H9 (cell line): Measurements from ENCODE around the gene MAD2L1. TPM values are rescaled to one million over a fixed set of nuclear protein-coding genes. Genes with fewer than 3 reads are reported as not detected.

Source experiments
- DNase-seq: peaks from one replicate; pipeline ENCODE4 v3.0.0-alpha.2; 2017
- H2AFZ ChIP-seq: one replicate; pipeline ENCODE4 v1.6.1; 2013; ENCODE audit warnings: mild to moderate bottlenecking, low read length, control low read depth, moderate library complexity
- H2AK5ac ChIP-seq: 2 replicates; pipeline ENCODE4 v1.6.1; 2013; ENCODE audit warnings: low read length, control low read depth, mixed read lengths; ENCODE audit not compliant: insufficient read length
- H2BK120ac ChIP-seq: one replicate; pipeline ENCODE4 v1.6.1; 2013; ENCODE audit warnings: low read depth, mild to moderate bottlenecking, low read length, control low read depth, inconsistent platforms; ENCODE audit not compliant: poor library complexity, severe bottlenecking
- H2BK12ac ChIP-seq: 2 replicates; pipeline ENCODE4 v1.6.1; 2013; ENCODE audit warnings: low read length, control low read depth, mixed read lengths, low read depth; ENCODE audit not compliant: insufficient read length
- H2BK15ac ChIP-seq: 2 replicates; pipeline ENCODE4 v1.6.1; 2013; ENCODE audit warnings: low read depth, low read length, control low read depth
- H2BK20ac ChIP-seq: one replicate; pipeline ENCODE4 v1.6.1; 2013; ENCODE audit warnings: low read depth, mild to moderate bottlenecking, low read length, control low read depth, inconsistent platforms; ENCODE audit not compliant: poor library complexity, severe bottlenecking
- H2BK5ac ChIP-seq: 2 replicates; pipeline ENCODE4 v1.6.1; 2013; ENCODE audit warnings: low read length, control low read depth, mixed read lengths; ENCODE audit not compliant: insufficient read length
- H3K14ac ChIP-seq: 2 replicates; pipeline ENCODE4 v1.6.1; 2013; ENCODE audit warnings: low read length, control low read depth; ENCODE audit not compliant: insufficient read depth
- H3K18ac ChIP-seq: 2 replicates; pipeline ENCODE4 v1.6.1; 2013; ENCODE audit warnings: low read depth, mild to moderate bottlenecking, mixed read lengths, low read length, control low read depth; ENCODE audit not compliant: insufficient read length
- H3K23ac ChIP-seq: 2 replicates; pipeline ENCODE4 v1.6.1; 2013; ENCODE audit warnings: low read length, control low read depth, mixed read lengths, low read depth; ENCODE audit not compliant: insufficient read length
- H3K23me2 ChIP-seq: 2 replicates; pipeline ENCODE4 v1.6.1; 2013; ENCODE audit warnings: low read depth, mild to moderate bottlenecking, mixed read lengths, low read length, control low read depth; ENCODE audit not compliant: insufficient read length, poor library complexity, severe bottlenecking
- H3K27ac ChIP-seq: 2 replicates; pipeline ENCODE4 v1.5.1; 2013; ENCODE audit warnings: low read length, control low read depth, mixed read lengths, low read depth; ENCODE audit not compliant: insufficient read length
- H3K27me3 ChIP-seq: 2 replicates; pipeline ENCODE4 v1.6.1; 2013; ENCODE audit warnings: low read length, control low read depth, inconsistent platforms; ENCODE audit not compliant: insufficient read depth
- H3K4ac ChIP-seq: 2 replicates; pipeline ENCODE4 v1.6.1; 2013; ENCODE audit warnings: low read depth, mild to moderate bottlenecking, control low read depth, inconsistent platforms, low read length, moderate library complexity
- H3K4me1 ChIP-seq: 2 replicates; pipeline ENCODE4 v1.6.1; 2013; ENCODE audit warnings: low read length, control low read depth, inconsistent platforms; ENCODE audit not compliant: insufficient read depth
- H3K4me2 ChIP-seq: 2 replicates; pipeline ENCODE4 v1.6.1; 2013; ENCODE audit warnings: low read length, control low read depth, mixed read lengths; ENCODE audit not compliant: insufficient read length, insufficient read depth
- H3K56ac ChIP-seq: 2 replicates; pipeline ENCODE4 v1.6.1; 2013; ENCODE audit warnings: low read depth, mild to moderate bottlenecking, mixed read lengths, low read length, control low read depth; ENCODE audit not compliant: insufficient read length
- H3K79me1 ChIP-seq: 2 replicates; pipeline ENCODE4 v1.6.1; 2013; ENCODE audit warnings: low read depth, mild to moderate bottlenecking, moderate library complexity, low read length, control low read depth, inconsistent platforms; ENCODE audit not compliant: insufficient read depth, poor library complexity, severe bottlenecking
- H3K79me2 ChIP-seq: 2 replicates; pipeline ENCODE4 v1.6.1; 2013; ENCODE audit warnings: low read length, control low read depth, inconsistent platforms; ENCODE audit not compliant: insufficient read depth
- H3K9ac ChIP-seq: 2 replicates; pipeline ENCODE4 v1.6.1; 2013; ENCODE audit warnings: low read length, control low read depth, mixed read lengths; ENCODE audit not compliant: insufficient read length; ENCODE audit errors: extremely low read depth
- H3K9me3 ChIP-seq: one replicate; pipeline ENCODE4 v1.6.1; 2013; ENCODE audit warnings: low read depth, low read length, inconsistent platforms; ENCODE audit not compliant: control insufficient read depth
- H3T11ph ChIP-seq: one replicate; pipeline ENCODE4 v1.6.1; 2013; ENCODE audit warnings: mild to moderate bottlenecking, low read length, control low read depth, inconsistent platforms
- H4K20me1 ChIP-seq: one replicate; pipeline ENCODE4 v1.6.1; 2013; ENCODE audit not compliant: control insufficient read depth, insufficient read length, insufficient read depth
- H4K5ac ChIP-seq: 2 replicates; pipeline ENCODE4 v1.6.1; 2013; ENCODE audit warnings: low read depth, mild to moderate bottlenecking, mixed read lengths, low read length, control low read depth; ENCODE audit not compliant: insufficient read length
- H4K8ac ChIP-seq: replicated peaks from 2 replicates; pipeline ENCODE4 v1.6.1; 2013; ENCODE audit warnings: low read length, control low read depth, mixed read lengths, low read depth; ENCODE audit not compliant: insufficient read length
- H4K91ac ChIP-seq: 2 replicates; pipeline ENCODE4 v1.6.1; 2013; ENCODE audit warnings: low read depth, mild to moderate bottlenecking, moderate library complexity, mixed read lengths, low read length, control low read depth; ENCODE audit not compliant: insufficient read length
- H3K27ac Mint-ChIP-seq, 3 experiments: 2 replicates in 2 of 3; 3 replicates in 1 of 3; pipeline ENCODE4 v1.8.0; 2020 to 2021; ENCODE audit warnings: mixed read lengths in 3 of 3, mild to moderate bottlenecking in 1 of 3, moderate library complexity in 1 of 3
- H3K27me3 Mint-ChIP-seq: 2 replicates; pipeline ENCODE4 v1.8.0; 2021; ENCODE audit warnings: low read depth, mild to moderate bottlenecking, moderate library complexity, mixed read lengths
- H3K36me3 Mint-ChIP-seq, 3 experiments: 2 replicates in 2 of 3; 3 replicates in 1 of 3; pipeline ENCODE4 v1.8.0; 2020 to 2021; ENCODE audit warnings: low read depth in 3 of 3, mixed read lengths in 3 of 3; ENCODE audit not compliant: insufficient read depth in 1 of 3
- H3K4me1 Mint-ChIP-seq, 2 experiments: 2 replicates each; pipeline ENCODE4 v1.8.0; 2020; ENCODE audit warnings: mixed read lengths in 2 of 2
- H3K4me3 Mint-ChIP-seq, 2 experiments: 2 replicates in 1 of 2; 3 replicates in 1 of 2; pipeline ENCODE4 v1.8.0; 2020 to 2021; ENCODE audit warnings: mild to moderate bottlenecking in 2 of 2, mixed read lengths in 2 of 2, moderate library complexity in 1 of 2
- H3K9me3 Mint-ChIP-seq, 2 experiments: 2 replicates in 1 of 2; 3 replicates in 1 of 2; pipeline ENCODE4 v1.8.0; 2020; ENCODE audit warnings: mild to moderate bottlenecking in 2 of 2, mixed read lengths in 2 of 2, moderate library complexity in 1 of 2
- CTCF ChIP-seq: fragments of 200-600 bp; sonication (generic); conservative IDR thresholded peaks from 3 replicates; pipeline ENCODE4 v1.8.0; 2021; ENCODE audit warnings: antibody characterized with exemption, mild to moderate bottlenecking
- WGBS: extraction: QIAGEN DNeasy Blood & Tissue Kit; methylation state at CpG from one replicate; pipeline ENCODE4 v1.1.7; 2013; ENCODE audit warnings: missing lambda C conversion rate, low lambda C conversion rate, mixed read lengths; ENCODE audit not compliant: insufficient read length; ENCODE audit errors: extremely low coverage; 5-methylcytosine and 5-hydroxymethylcytosine counted together
- total RNA-seq: library from RNA; stranded (reverse); gene quantifications from 2 replicates; pipeline ENCODE4 v1.2.1, GENCODE V29; 2021

MAD2L1 gene
- total RNA-seq, 1 experiment from 2014 or later, result 87.2 TPM

DNA sequence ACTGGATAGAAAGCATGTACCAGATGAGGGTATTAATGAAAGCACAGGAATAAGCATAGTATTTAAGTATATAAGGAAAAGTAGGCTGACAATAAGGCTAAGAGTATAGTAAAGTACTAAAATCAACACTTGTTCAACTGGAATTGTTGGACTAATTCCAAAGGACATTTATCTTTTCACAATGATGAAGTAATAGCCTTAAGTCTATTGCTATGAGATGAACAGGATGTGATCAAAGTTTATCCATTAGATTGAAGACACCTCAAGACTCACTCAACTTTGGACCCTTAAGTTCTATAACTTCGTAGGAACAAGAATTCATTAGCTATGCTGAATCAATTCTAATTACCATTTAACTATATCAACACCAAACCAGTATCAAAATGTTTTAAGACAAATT, 7.6 kb downstream of the MAD2L1 start:
- Mint-ChIP-seq H3K36me3 (peaks cover 43 to 71% (median 62%) of the 10 kb centered on the region in 3 experiments; a peak in 6 of 7 replicates), H3K9me3 (no peaks in the 10 kb centered on the region), H3K27ac (no peak overlapping the region), H3K27me3 (no peaks in the 10 kb centered on the region), H3K4me1 (peaks cover 13 to 16% of the 10 kb centered on the region in 2 experiments), H3K4me3 (no peak overlapping the region)
- Histone ChIP-seq H2BK15ac (no peak overlapping the region), H3K23ac (no peak overlapping the region), H2AK5ac (no peak overlapping the region), H2BK120ac (no peak overlapping the region), H3K9ac (no peak overlapping the region), H2BK5ac (no peak overlapping the region), H4K20me1 (no peaks in the 10 kb centered on the region), H4K91ac (no peak overlapping the region), H3K79me1 (no peaks in the 10 kb centered on the region), H4K8ac (no peak overlapping the region), H2BK12ac (no peak overlapping the region), H4K5ac (no peak overlapping the region), H3K27ac (no peak overlapping the region), H3K9me3 (no peaks in the 10 kb centered on the region), H2BK20ac (no peak overlapping the region), H3K23me2 (no peaks in the 10 kb centered on the region), H3K14ac (no peak overlapping the region), H3K18ac (no peak overlapping the region), H3K4me1 (no peaks in the 10 kb centered on the region), H2AFZ (no peak overlapping the region), H3K79me2 (peaks cover 5% of the 10 kb centered on the region; the same call in 1 of the 2 replicates), H3K27me3 (no peaks in the 10 kb centered on the region), H3K56ac (no peak overlapping the region), H3K4ac (no peak overlapping the region), H3K4me2 (no peak overlapping the region), H3T11ph (no peak overlapping the region)
- no CpG with 5 or more reads among the region's 1 CpG for WGBS
- no peak for DNase-seq
- no peak for TF ChIP-seq CTCF
